Adipose tissue (tissue), 3 donors: ENCODE results near the gene KATNAL1. TPM values are rescaled to one million over a fixed set of nuclear protein-coding genes. Genes with fewer than 3 reads are reported as not detected.

ENCODE experiments used
- H3K27ac ChIP-seq: one replicate; pipeline ENCODE4 v1.5.1; 2013; ENCODE audit warnings: low read depth, low read length
- WGBS, 3 donors: extraction: QIAGEN DNeasy Blood & Tissue Kit; methylation state at CpG; one replicate each; pipeline ENCODE4 v1.1.7; 2013; 5-methylcytosine and 5-hydroxymethylcytosine counted together
- polyA plus RNA-seq, 3 donors: library from polyadenylated mRNA; stranded (reverse); fragments of 200-250 nt; gene quantifications; one replicate each; pipeline ENCODE4 v1.2.3, GENCODE V29; 2013
- donor health status: healthy with polysubstance abuse.
- donor health status: Bipolar disorder and iron deficiency.
- donor health status: healthy.

KATNAL1 gene
- polyA plus RNA-seq, 3 donors: 1.2 to 8.4 (median 5.9) TPM

DNA sequence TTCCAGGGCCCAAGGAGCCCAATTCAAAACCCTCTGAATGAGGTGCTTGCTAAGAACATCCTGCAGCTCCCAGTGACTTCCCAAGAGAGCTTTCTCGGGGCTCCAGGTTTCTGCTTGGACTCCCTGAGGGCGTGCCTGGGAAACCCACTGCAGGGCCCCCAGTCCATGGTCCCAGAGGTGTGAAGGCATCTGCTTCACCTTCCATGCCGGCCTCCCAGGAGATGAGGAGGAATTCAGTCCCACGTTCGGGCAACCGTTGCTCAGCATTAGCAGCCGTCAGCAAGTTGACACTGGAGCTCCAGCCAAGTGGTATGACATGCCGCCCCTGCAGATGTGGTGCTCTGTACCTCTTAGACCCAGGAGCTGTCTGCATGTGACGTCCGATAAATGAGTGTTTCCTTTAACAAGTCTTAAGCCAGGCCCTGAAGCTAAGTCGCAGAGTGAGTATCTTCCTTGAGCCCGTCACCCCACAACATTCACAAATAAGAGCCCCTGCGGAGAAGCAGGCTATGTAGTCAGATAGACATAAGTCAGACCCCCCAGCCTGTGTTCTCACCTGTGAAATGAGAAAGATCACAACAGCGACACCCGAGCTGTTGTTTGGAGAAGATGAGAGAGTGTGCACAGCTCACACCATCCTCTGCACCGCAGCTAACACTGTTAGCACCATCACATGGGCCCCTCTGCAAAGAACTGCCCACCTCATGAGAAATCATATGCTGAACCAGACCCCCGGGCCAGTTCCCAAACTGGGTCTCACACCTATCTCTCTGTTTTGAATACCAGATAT, 150.3 kb downstream of the KATNAL1 start:
- WGBS, 3 donors: 84 to 94% (median 93%) methylated on average over 17 of the region's 17 CpGs
- H3K27ac ChIP-seq: no peak overlapping the region

DNA sequence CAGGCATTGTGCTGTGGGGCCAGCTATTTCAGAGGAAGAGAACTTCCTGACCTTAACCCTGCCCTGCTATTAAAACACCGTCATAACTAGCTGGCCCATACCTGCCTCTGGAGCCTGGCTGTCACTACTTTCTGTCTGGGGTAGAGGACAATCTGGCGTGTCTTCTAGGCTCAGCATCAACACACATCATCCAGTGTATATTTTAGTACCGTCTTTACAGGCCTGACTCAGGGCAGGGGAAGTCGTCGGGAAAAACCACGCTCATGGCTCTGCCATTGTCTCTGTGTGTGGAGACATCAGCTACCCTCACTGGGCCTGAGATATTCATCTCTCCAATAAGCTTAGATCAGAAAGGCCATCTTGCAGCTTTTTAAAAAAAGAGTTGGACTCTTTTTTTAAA, 151.1 kb downstream of the KATNAL1 start:
- WGBS, 3 donors: 62 to 71% (median 66%) methylated on average over 6 of the region's 6 CpGs
- H3K27ac ChIP-seq: no peak overlapping the region

DNA sequence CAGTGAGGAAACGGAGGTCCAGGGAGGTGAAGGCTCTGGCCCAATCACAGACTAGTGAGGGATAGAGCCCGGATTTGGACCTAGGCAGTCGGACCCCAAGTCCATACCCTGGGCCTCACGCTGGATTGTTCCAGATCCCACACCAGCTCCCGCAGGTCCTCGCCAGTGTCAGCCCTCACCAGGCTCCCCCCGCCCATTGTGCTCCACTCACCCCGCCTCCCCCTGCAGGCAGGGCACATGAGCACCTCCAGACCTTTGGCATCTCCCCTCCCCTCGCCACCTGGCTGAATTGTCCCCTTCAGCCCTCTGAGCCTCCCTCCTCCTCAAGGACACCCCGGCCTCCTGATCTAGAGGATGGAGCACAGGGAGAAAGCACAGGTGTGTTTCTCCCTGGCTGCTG, 152.4 kb downstream of the KATNAL1 start:
- 91 to 95% (median 94%) methylated on average over 10 of the region's 10 CpGs for WGBS, 3 donors
- H3K27ac ChIP-seq: no peak overlapping the region

DNA sequence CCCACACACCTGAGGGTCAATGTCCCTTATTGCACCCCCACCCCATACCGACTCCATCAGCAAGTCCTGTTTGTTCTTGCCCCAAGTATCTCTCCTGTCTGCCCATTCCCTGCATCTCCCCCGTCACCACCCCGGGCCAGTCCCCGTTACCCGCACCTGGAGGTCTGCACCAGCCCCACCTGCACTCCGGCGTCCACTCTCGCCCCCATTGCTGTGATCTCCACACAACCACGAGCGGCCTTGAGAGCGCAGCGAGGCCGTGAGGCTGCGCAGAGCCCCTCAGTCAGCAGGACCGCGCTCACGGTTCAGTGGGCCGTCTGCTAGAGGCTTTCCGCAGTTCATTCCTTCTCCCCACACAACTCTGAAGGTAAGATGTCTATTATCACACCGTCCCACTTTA, 152.8 kb downstream of the KATNAL1 start:
- no peak overlapping the region for H3K27ac ChIP-seq
- WGBS, 3 donors: 79 to 96% (median 95%) methylated on average over 20 of the region's 20 CpGs

DNA sequence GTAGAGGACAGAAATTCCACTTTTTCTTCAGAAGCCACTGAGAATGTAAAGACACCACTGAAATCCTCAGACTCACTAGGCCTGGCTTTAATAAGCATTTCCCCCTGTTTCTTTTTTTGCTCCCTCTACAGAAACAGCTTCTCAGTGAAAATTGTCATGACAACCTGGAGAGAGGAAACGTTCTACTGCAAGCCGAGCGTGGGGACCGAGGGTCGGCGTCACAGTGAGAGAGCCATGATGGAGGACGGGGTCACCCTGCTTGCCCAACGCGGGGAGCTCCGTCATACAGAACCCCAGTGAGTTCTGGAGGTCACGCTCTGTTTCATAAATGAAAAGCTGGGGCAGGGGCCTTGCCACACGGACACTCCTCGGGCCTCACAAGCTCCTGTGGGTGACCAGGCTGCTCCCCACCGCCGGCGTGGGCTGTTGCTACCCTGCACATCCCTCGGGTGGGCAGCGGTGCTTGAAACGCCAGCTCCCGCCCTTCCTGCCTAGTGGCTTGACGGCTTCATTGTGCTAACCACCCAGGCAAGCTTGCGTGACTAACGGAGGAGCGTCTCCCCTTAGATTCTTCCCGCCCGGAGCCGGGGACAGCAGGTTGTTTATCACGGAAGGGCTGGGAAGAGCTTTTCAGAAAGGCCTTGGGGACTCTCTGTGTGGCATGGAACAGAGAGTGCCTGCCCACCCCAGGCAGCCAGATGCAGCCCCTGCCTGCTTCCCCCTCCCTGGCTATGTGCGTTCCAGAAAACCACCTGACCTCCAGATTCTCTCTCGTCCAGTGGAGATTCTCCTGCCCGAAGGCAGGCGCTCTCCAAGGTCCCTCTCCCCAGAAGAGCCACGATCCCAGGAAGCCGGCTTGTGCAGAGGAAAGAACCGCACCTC, 153.6 kb downstream of the KATNAL1 start:
- 48 to 80% (median 67%) methylated on average over 34 to 35 of the region's 35 CpGs for WGBS, 3 donors
- no peak overlapping the region for H3K27ac ChIP-seq

Other genes starting within 250 kb of the KATNAL1 start
- gene UBE2L5, start 114.9 kb upstream of the KATNAL1 start, polyA plus RNA-seq: under 1 TPM in 2 of 3 donors, not detected in 1; 0.02 to 0.12 TPM
- 100 to 1,000 TPM; 105 to 354 (median 316) TPM for gene HMGB1, start 158.4 kb upstream of the KATNAL1 start, polyA plus RNA-seq